HEK293 (cell line): ENCODE measurements around the gene TSHZ2.

ENCODE experiments used
- CTCF ChIA-PET: fragments of 350-600 bp; formaldehyde crosslinking; extraction: SDS; loops from one replicate; lab custom pipeline; 2021; ENCODE audit warnings: antibody characterized with exemption; lab: Yijun Ruan, JAX
- POLR2A ChIA-PET: fragments of 300-600 bp; formaldehyde crosslinking; extraction: SDS; loops from one replicate; lab custom pipeline; 2020; ENCODE audit warnings: antibody characterized with exemption, inconsistent platforms; lab: Yijun Ruan, JAX
- H3K27ac ChIP-seq: fragments of 200-500 bp; sonication (Bioruptor generic); 2 replicates; pipeline ENCODE4 v1.5.1; 2014; ENCODE audit warnings: low read depth, low read length, control low read depth, inconsistent platforms; ENCODE audit errors: extremely low read depth
- H3K36me3 ChIP-seq, 2 experiments: fragments of 200-500 bp in 1 of 2; sonication (Bioruptor generic) in 1 of 2; 1 replicate in 1 of 2; 2 replicates in 1 of 2; pipeline ENCODE4 v1.5.1; 2014 to 2017; ENCODE audit warnings: inconsistent platforms in 2 of 2, low read length in 2 of 2; ENCODE audit not compliant: control insufficient read depth in 2 of 2, insufficient read depth in 1 of 2
- H3K4me1 ChIP-seq: fragments of 200-500 bp; sonication (Bioruptor generic); 2 replicates; pipeline ENCODE4 v1.5.1; 2014; ENCODE audit warnings: mild to moderate bottlenecking, low read length, inconsistent platforms; ENCODE audit not compliant: control insufficient read depth, insufficient read depth
- H3K4me3 ChIP-seq: 2 replicates; pipeline ENCODE4 v1.5.1; 2011; ENCODE audit warnings: low read depth, mild to moderate bottlenecking, control low read depth, low read length, moderate library complexity
- H3K9me3 ChIP-seq: fragments of 200-500 bp; sonication (Bioruptor generic); 2 replicates; pipeline ENCODE4 v1.5.1; 2014; ENCODE audit warnings: low read depth, low read length, inconsistent platforms; ENCODE audit not compliant: control insufficient read depth, insufficient read depth
- BCL11B ChIP-seq: fragments of 450-650 bp; formaldehyde crosslinking; IDR thresholded peaks from 2 replicates; pipeline ENCODE4 v1.5.1; 2016; ENCODE audit warnings: low read depth, missing biosample characterization, missing genetic modification characterization
- HOXA7 ChIP-seq: sonication (generic); formaldehyde crosslinking; IDR thresholded peaks from 2 replicates; pipeline ENCODE4 v1.8.1; 2022; ENCODE audit warnings: missing genetic modification reagents, borderline replicate concordance
- OSR2 ChIP-seq: fragments of 450-650 bp; formaldehyde crosslinking; IDR thresholded peaks from 2 replicates; pipeline ENCODE4 v1.5.1; 2016; ENCODE audit warnings: missing biosample characterization, missing genetic modification characterization
- SCRT2 ChIP-seq: fragments of 450-650 bp; formaldehyde crosslinking; IDR thresholded peaks from 2 replicates; pipeline ENCODE4 v1.5.1; 2016; ENCODE audit warnings: missing biosample characterization, missing genetic modification characterization
- ZBTB21 ChIP-seq: fragments of 450-650 bp; formaldehyde crosslinking; IDR thresholded peaks from 2 replicates; pipeline ENCODE4 v1.5.1; 2017; ENCODE audit warnings: missing biosample characterization, missing genetic modification characterization
- ZNF112 ChIP-seq: fragments of 450-650 bp; formaldehyde crosslinking; IDR thresholded peaks from 2 replicates; pipeline ENCODE4 v1.5.0; 2017; ENCODE audit warnings: missing biosample characterization, missing genetic modification characterization
- ZNF121 ChIP-seq: fragments of 450-650 bp; formaldehyde crosslinking; IDR thresholded peaks from 2 replicates; pipeline ENCODE4 v1.5.1; 2016; ENCODE audit warnings: missing biosample characterization, missing genetic modification characterization
- ZNF184 ChIP-seq: fragments of 450-650 bp; IDR thresholded peaks from 2 replicates; pipeline ENCODE4 v1.5.1; 2018; ENCODE audit warnings: missing biosample characterization, mild to moderate bottlenecking, missing genetic modification characterization
- ZNF211 ChIP-seq: fragments of 450-650 bp; formaldehyde crosslinking; IDR thresholded peaks from 2 replicates; pipeline ENCODE4 v1.5.1; 2016; ENCODE audit warnings: low read depth, missing biosample characterization, missing genetic modification characterization
- ZNF214 ChIP-seq: fragments of 450-650 bp; formaldehyde crosslinking; IDR thresholded peaks from 2 replicates; pipeline ENCODE4 v1.5.1; 2017; ENCODE audit warnings: missing biosample characterization, mild to moderate bottlenecking, missing genetic modification characterization, borderline replicate concordance
- ZNF324 ChIP-seq: fragments of 450-650 bp; formaldehyde crosslinking; IDR thresholded peaks from 2 replicates; pipeline ENCODE4 v1.5.1; 2016; ENCODE audit warnings: missing biosample characterization, missing genetic modification characterization
- ZNF37A ChIP-seq: fragments of 450-650 bp; IDR thresholded peaks from 2 replicates; pipeline ENCODE4 v1.5.1; 2018; ENCODE audit warnings: missing biosample characterization, missing genetic modification characterization
- ZNF433 ChIP-seq: fragments of 450-650 bp; formaldehyde crosslinking; IDR thresholded peaks from 2 replicates; pipeline ENCODE4 v1.5.1; 2016; ENCODE audit warnings: missing biosample characterization, missing genetic modification characterization, low read depth
- ZNF530 ChIP-seq: fragments of 450-650 bp; formaldehyde crosslinking; IDR thresholded peaks from 2 replicates; pipeline ENCODE4 v1.5.1; 2016; ENCODE audit warnings: low read depth, missing biosample characterization, missing genetic modification characterization
- ZNF549 ChIP-seq: fragments of 450-650 bp; IDR thresholded peaks from 2 replicates; pipeline ENCODE4 v1.5.1; 2018; ENCODE audit warnings: missing biosample characterization, missing genetic modification characterization, mild to moderate bottlenecking, inconsistent platforms, moderate library complexity
- ZNF610 ChIP-seq: fragments of 450-650 bp; formaldehyde crosslinking; IDR thresholded peaks from 2 replicates; pipeline ENCODE4 v1.5.1; 2016; ENCODE audit warnings: missing biosample characterization, missing genetic modification characterization, borderline replicate concordance
- ZNF658 ChIP-seq: fragments of 450-650 bp; formaldehyde crosslinking; IDR thresholded peaks from 2 replicates; pipeline ENCODE4; 2016; ENCODE audit warnings: missing biosample characterization, missing genetic modification characterization
- ZNF707 ChIP-seq: fragments of 450-650 bp; formaldehyde crosslinking; IDR thresholded peaks from 2 replicates; pipeline ENCODE4 v1.5.1; 2016; ENCODE audit warnings: missing biosample characterization, missing genetic modification characterization
- ZNF792 ChIP-seq: fragments of 450-650 bp; formaldehyde crosslinking; IDR thresholded peaks from 2 replicates; pipeline ENCODE4 v1.5.1; 2016; ENCODE audit warnings: missing biosample characterization, missing genetic modification characterization
- TF ChIP-seq, protein P1 (sequence below): fragments of 450-650 bp; formaldehyde crosslinking; IDR thresholded peaks from 2 replicates; pipeline ENCODE4 v1.5.1; 2016; ENCODE audit warnings: missing biosample characterization, missing genetic modification characterization
- TF ChIP-seq, protein P2 (sequence below): fragments of 450-650 bp; formaldehyde crosslinking; IDR thresholded peaks from 2 replicates; pipeline ENCODE4 v1.5.1; 2016; ENCODE audit warnings: missing biosample characterization, missing genetic modification characterization
- TF ChIP-seq, protein P3 (sequence below): sonication (generic); formaldehyde crosslinking; IDR thresholded peaks from 2 replicates; pipeline ENCODE4 v1.8.1; 2022; ENCODE audit warnings: mild to moderate bottlenecking, moderate library complexity, missing genetic modification reagents
- TF ChIP-seq, protein P4 (sequence below): fragments of 450-650 bp; formaldehyde crosslinking; IDR thresholded peaks from 2 replicates; pipeline ENCODE4 v1.5.1; 2016; ENCODE audit warnings: missing biosample characterization, missing genetic modification characterization, low read depth

TSHZ2 gene

DNA sequence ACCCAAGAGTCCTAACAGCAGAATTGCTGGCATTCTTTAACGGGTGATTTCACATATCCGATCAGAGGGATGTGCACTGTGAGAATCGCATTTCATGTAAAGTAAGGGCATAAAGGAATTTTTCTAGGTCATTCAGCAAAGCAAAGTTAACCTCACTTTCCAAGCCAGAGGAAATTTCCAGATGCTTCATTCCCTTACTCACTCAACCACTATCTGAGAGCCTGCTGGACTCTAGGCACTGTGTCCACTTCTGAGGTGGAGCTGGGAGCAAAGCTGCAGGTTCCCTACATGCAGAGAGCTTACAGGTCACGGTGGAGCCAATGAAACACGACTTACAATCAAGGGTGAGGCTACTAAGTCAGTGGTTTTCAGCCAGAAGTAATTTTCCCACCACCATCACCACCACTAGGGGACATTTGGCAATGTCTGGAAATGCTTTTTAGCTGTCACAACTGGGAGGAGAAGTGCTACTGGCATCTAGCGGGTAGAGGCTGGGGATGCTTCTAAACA, 34.5 kb upstream of the TSHZ2 start:
- H3K4me3 ChIP-seq: no peak overlapping the region
- ChIA-PET CTCF (interaction anchor here (1.0 kb wide), 1 partner anchor 8 kb away, joined by 3 read pairs; no protein-coding TSS in a partner anchor), POLR2A (no interaction called here)
- H3K9me3 ChIP-seq: no peaks in the 10 kb centered on the region
- TF ChIP-seq, protein P1, sequence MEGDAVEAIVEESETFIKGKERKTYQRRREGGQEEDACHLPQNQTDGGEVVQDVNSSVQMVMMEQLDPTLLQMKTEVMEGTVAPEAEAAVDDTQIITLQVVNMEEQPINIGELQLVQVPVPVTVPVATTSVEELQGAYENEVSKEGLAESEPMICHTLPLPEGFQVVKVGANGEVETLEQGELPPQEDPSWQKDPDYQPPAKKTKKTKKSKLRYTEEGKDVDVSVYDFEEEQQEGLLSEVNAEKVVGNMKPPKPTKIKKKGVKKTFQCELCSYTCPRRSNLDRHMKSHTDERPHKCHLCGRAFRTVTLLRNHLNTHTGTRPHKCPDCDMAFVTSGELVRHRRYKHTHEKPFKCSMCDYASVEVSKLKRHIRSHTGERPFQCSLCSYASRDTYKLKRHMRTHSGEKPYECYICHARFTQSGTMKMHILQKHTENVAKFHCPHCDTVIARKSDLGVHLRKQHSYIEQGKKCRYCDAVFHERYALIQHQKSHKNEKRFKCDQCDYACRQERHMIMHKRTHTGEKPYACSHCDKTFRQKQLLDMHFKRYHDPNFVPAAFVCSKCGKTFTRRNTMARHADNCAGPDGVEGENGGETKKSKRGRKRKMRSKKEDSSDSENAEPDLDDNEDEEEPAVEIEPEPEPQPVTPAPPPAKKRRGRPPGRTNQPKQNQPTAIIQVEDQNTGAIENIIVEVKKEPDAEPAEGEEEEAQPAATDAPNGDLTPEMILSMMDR (tag by site-specific recombination): peak; percentile 42; the same call in 1 of the 2 replicates
- TF ChIP-seq SCRT2 (tag by site-specific recombination): no peak
- TF ChIP-seq ZNF433 (tag by site-specific recombination): no peak
- TF ChIP-seq, protein P2, sequence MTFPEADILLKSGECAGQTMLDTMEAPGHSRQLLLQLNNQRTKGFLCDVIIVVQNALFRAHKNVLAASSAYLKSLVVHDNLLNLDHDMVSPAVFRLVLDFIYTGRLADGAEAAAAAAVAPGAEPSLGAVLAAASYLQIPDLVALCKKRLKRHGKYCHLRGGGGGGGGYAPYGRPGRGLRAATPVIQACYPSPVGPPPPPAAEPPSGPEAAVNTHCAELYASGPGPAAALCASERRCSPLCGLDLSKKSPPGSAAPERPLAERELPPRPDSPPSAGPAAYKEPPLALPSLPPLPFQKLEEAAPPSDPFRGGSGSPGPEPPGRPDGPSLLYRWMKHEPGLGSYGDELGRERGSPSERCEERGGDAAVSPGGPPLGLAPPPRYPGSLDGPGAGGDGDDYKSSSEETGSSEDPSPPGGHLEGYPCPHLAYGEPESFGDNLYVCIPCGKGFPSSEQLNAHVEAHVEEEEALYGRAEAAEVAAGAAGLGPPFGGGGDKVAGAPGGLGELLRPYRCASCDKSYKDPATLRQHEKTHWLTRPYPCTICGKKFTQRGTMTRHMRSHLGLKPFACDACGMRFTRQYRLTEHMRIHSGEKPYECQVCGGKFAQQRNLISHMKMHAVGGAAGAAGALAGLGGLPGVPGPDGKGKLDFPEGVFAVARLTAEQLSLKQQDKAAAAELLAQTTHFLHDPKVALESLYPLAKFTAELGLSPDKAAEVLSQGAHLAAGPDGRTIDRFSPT (tag by site-specific recombination): no peak
- TF ChIP-seq ZNF530 (tag by site-specific recombination): no peak
- no peaks in the 10 kb centered on the region for H3K4me1 ChIP-seq
- H3K27ac ChIP-seq: no peak overlapping the region
- H3K36me3 ChIP-seq: no peaks in the 10 kb centered on the region

DNA sequence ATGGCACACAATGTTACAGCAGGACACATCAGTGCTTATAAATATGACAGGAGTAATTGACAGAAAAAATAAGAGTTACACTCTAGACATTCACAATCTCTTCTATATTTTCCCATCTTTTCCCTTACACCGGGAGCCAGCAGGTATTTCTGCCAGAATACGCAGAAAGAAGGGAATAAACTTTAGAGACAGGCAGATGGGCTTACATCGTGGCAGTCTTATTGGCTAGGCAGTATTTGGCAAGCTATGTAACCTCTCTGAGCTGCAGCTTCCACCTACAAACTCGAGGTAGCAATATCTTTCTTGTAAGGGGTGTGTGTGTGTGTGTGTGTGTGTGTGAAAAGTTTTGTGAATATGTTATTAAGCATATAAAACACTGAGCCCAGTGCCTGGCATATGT, 33.0 kb upstream of the TSHZ2 start:
- Histone ChIP-seq H3K9me3 (no peaks in the 10 kb centered on the region), H3K36me3 (no peaks in the 10 kb centered on the region)
- POLR2A ChIA-PET: no interaction called here
- TF ChIP-seq ZNF112 (no peak), ZBTB21 (tag by site-specific recombination) (no peak), ZNF658 (tag by site-specific recombination) (no peak), BCL11B (tag by site-specific recombination) (no peak), ZNF121 (tag by site-specific recombination) (no peak), ZNF184 (no peak), ZNF211 (tag by site-specific recombination) (no peak), ZNF792 (no peak), ZNF214 (no peak), ZNF549 (tag by site-specific recombination) (no peak), ZNF707 (tag by site-specific recombination) (no peak), ZNF324 (no peak), ZNF37A (tag by site-specific recombination) (no peak), ZNF610 (no peak), OSR2 (tag by site-specific recombination) (no peak), HOXA7 (CRISPR knock-in tag) (no peak)
- TF ChIP-seq, protein P2 (tag by site-specific recombination): no peak
- TF ChIP-seq, protein P3, sequence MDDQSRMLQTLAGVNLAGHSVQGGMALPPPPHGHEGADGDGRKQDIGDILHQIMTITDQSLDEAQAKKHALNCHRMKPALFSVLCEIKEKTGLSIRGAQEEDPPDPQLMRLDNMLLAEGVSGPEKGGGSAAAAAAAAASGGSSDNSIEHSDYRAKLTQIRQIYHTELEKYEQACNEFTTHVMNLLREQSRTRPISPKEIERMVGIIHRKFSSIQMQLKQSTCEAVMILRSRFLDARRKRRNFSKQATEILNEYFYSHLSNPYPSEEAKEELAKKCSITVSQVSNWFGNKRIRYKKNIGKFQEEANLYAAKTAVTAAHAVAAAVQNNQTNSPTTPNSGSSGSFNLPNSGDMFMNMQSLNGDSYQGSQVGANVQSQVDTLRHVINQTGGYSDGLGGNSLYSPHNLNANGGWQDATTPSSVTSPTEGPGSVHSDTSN (CRISPR knock-in tag): no peak
- TF ChIP-seq, protein P4, sequence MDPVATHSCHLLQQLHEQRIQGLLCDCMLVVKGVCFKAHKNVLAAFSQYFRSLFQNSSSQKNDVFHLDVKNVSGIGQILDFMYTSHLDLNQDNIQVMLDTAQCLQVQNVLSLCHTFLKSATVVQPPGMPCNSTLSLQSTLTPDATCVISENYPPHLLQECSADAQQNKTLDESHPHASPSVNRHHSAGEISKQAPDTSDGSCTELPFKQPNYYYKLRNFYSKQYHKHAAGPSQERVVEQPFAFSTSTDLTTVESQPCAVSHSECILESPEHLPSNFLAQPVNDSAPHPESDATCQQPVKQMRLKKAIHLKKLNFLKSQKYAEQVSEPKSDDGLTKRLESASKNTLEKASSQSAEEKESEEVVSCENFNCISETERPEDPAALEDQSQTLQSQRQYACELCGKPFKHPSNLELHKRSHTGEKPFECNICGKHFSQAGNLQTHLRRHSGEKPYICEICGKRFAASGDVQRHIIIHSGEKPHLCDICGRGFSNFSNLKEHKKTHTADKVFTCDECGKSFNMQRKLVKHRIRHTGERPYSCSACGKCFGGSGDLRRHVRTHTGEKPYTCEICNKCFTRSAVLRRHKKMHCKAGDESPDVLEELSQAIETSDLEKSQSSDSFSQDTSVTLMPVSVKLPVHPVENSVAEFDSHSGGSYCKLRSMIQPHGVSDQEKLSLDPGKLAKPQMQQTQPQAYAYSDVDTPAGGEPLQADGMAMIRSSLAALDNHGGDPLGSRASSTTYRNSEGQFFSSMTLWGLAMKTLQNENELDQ (tag by site-specific recombination): no peak
- TF ChIP-seq, all 188 proteins: peak for 0
- H3K4me1 ChIP-seq: no peaks in the 10 kb centered on the region
- H3K4me3 ChIP-seq: no peak overlapping the region
- CTCF ChIA-PET: no interaction called here
- H3K27ac ChIP-seq: no peak overlapping the region
